Mesenchymal stem cell (in vitro differentiated cells and primary cell): Measurements from ENCODE around the gene SNX10. TPM values are rescaled to one million over a fixed set of nuclear protein-coding genes. Genes with fewer than 3 reads are reported as not detected.
"Not testable (repeated sequence)": the region's sequence is repeated elsewhere in the genome, so short reads cannot be mapped to it uniquely, and the experiment has no call there.

Source experiments
- DNase-seq: peaks from one replicate; pipeline ENCODE4 v3.0.0-alpha.2; 2013
- H2AFZ ChIP-seq: one replicate; pipeline ENCODE4 v1.6.1; 2013; ENCODE audit warnings: low read depth, mild to moderate bottlenecking, control low read depth, inconsistent platforms, low read length, moderate library complexity
- H2AK5ac ChIP-seq: 2 replicates; pipeline ENCODE4 v1.6.1; 2013; ENCODE audit warnings: low read length, moderate library complexity, mild to moderate bottlenecking, inconsistent platforms; ENCODE audit not compliant: severe bottlenecking
- H2BK120ac ChIP-seq: one replicate; pipeline ENCODE4 v1.6.1; 2013; ENCODE audit warnings: low read depth, mild to moderate bottlenecking, inconsistent platforms, low read length, moderate library complexity
- H2BK12ac ChIP-seq, 2 experiments: one replicate each; pipeline ENCODE4 v1.6.1; 2013; ENCODE audit warnings: inconsistent platforms in 2 of 2, low read length in 2 of 2, mild to moderate bottlenecking in 2 of 2, moderate library complexity in 2 of 2, control low read depth in 1 of 2
- H2BK15ac ChIP-seq: one replicate; pipeline ENCODE4 v1.6.1; 2013; ENCODE audit warnings: mild to moderate bottlenecking, low read depth, inconsistent platforms; ENCODE audit not compliant: poor library complexity, severe bottlenecking
- H2BK5ac ChIP-seq: 2 replicates; pipeline ENCODE4 v1.6.1; 2013; ENCODE audit warnings: low read depth, mild to moderate bottlenecking, low read length, control low read depth, inconsistent platforms; ENCODE audit not compliant: poor library complexity, severe bottlenecking
- H3K14ac ChIP-seq, 2 experiments: one replicate each; pipeline ENCODE4 v1.6.1; 2013; ENCODE audit warnings: inconsistent platforms in 2 of 2, low read length in 2 of 2, control low read depth in 1 of 2, mild to moderate bottlenecking in 1 of 2, moderate library complexity in 1 of 2
- H3K18ac ChIP-seq, 2 experiments: one replicate each; pipeline ENCODE4 v1.6.1; 2013; ENCODE audit warnings: inconsistent platforms in 2 of 2, low read length in 2 of 2, control low read depth in 1 of 2, low read depth in 1 of 2, mild to moderate bottlenecking in 1 of 2
- H3K23ac ChIP-seq, 2 experiments: one replicate each; pipeline ENCODE4 v1.6.1; 2013; ENCODE audit warnings: inconsistent platforms in 2 of 2, low read length in 2 of 2, mild to moderate bottlenecking in 2 of 2, moderate library complexity in 2 of 2, control low read depth in 1 of 2
- H3K27ac ChIP-seq: 2 replicates; pipeline ENCODE4 v1.5.1; 2013; ENCODE audit warnings: mild to moderate bottlenecking, moderate library complexity, low read length, control low read depth, inconsistent platforms; ENCODE audit not compliant: poor library complexity, severe bottlenecking
- H3K27me3 ChIP-seq, 2 experiments: 2 replicates each; pipeline versions ENCODE4 v1.6.1 to v1.7.0; 2013; ENCODE audit warnings: low read length in 2 of 2, mild to moderate bottlenecking in 2 of 2, moderate library complexity in 2 of 2, control low read depth in 1 of 2, inconsistent platforms in 1 of 2; ENCODE audit not compliant: control insufficient read depth in 1 of 2, insufficient read depth in 1 of 2
- H3K36me3 ChIP-seq, 2 experiments: 2 replicates each; pipeline versions ENCODE4 v1.6.1 to v1.7.0; 2013; ENCODE audit warnings: low read length in 2 of 2, control low read depth in 1 of 2, inconsistent platforms in 1 of 2, low read depth in 1 of 2, mild to moderate bottlenecking in 1 of 2; ENCODE audit not compliant: insufficient read depth in 2 of 2, control insufficient read depth in 1 of 2
- H3K4ac ChIP-seq, 2 experiments: one replicate each; pipeline ENCODE4 v1.6.1; 2013; ENCODE audit warnings: inconsistent platforms in 2 of 2, low read length in 2 of 2, mild to moderate bottlenecking in 2 of 2, moderate library complexity in 2 of 2, control low read depth in 1 of 2, low read depth in 1 of 2
- H3K4me1 ChIP-seq: 2 replicates; pipeline ENCODE4 v1.6.1; 2013; ENCODE audit warnings: low read depth, low read length, control low read depth; ENCODE audit not compliant: control insufficient read depth, insufficient read depth
- H3K4me2 ChIP-seq: 2 replicates; pipeline ENCODE4 v1.6.1; 2013; ENCODE audit warnings: low read length, mild to moderate bottlenecking, inconsistent platforms; ENCODE audit not compliant: poor library complexity, severe bottlenecking
- H3K4me3 ChIP-seq, 2 experiments: 2 replicates each; pipeline versions ENCODE4 v1.5.1 to v1.7.0; 2013; ENCODE audit warnings: low read length in 2 of 2, mild to moderate bottlenecking in 2 of 2, control low read depth in 1 of 2, low read depth in 1 of 2; ENCODE audit not compliant: insufficient read depth in 1 of 2
- H3K79me1 ChIP-seq: replicated peaks from 2 replicates; pipeline ENCODE4 v1.6.1; 2013; ENCODE audit warnings: mild to moderate bottlenecking, control low read depth, low read length, inconsistent platforms; ENCODE audit not compliant: poor library complexity, severe bottlenecking
- H3K9ac ChIP-seq: 2 replicates; pipeline ENCODE4 v1.7.0; 2013; ENCODE audit warnings: mild to moderate bottlenecking, low read length, moderate library complexity
- H3K9me3 ChIP-seq: 2 replicates; pipeline ENCODE4 v1.7.0; 2013; ENCODE audit warnings: mild to moderate bottlenecking, low read length; ENCODE audit not compliant: control insufficient read depth
- H4K8ac ChIP-seq: one replicate; pipeline ENCODE4 v1.6.1; 2013; ENCODE audit warnings: inconsistent platforms, mild to moderate bottlenecking, low read length, moderate library complexity
- H4K91ac ChIP-seq: one replicate; pipeline ENCODE4 v1.6.1; 2013; ENCODE audit warnings: mild to moderate bottlenecking, low read length, inconsistent platforms
- WGBS: methylation state at CpG from one replicate; pipeline ENCODE4 v1.1.7; 2013; ENCODE audit warnings: mixed read lengths; 5-methylcytosine and 5-hydroxymethylcytosine counted together
- polyA plus RNA-seq, 2 experiments: library from polyadenylated mRNA; stranded (reverse); fragments of 200-250 nt; gene quantifications; one replicate each; pipeline ENCODE4 v1.2.3, GENCODE V29; 2013

Gene SNX10, protein sequence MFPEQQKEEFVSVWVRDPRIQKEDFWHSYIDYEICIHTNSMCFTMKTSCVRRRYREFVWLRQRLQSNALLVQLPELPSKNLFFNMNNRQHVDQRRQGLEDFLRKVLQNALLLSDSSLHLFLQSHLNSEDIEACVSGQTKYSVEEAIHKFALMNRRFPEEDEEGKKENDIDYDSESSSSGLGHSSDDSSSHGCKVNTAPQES
- 2.4 TPM for polyA plus RNA-seq (2013, experiment 1 of 2)
- polyA plus RNA-seq (2013, experiment 2 of 2), result 2.9 TPM

DNA sequence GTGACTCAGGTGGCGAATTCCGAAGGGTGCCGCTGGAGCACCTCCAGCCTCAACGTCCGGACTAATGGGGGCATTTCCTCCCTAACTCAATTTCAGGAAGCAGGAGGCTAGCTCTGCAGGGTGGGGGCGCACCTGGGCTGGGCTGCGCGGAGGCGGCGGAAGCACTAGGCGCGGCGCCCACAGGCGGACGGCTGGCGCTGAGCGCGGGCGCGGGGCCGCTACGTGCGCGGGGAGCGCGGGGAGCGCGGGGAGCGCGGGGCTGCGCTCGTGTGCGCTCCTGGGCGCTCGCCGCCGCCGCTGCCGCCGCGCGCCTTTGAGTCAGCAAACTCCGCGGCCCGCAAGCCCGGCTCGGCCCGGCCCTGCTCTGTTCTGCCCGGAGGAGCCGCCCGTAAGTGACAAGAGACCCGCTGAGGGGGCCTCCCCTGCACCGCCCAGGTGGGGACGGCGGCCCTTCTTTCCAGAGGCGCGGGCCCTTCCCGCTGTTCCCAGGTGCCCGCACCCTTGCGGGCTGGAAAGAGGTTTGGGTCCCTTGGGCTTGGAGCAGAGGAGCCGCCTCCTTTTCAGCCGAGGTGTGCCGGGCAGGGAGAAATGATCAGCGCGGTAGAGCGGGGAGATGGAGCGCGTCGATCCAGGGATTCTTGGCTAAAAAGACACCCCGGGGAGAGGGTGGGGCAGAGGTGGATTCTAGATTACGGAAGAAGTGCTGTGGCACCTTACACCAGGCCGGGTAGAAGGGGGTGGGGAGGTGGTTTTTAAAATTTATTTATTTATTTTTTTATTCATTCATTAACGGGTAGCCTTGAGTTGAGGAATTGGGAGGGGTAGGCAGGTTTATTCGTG lies at the start of gene SNX10:
Gene SNX10 (plus strand): TSS at position 164 of the 840 bp plus-strand sequence. CDS start 54,581 bp downstream, outside the sequence.
- WGBS, result 2% methylated on average over 44 of the region's 74 CpGs
- H3K4ac ChIP-seq, result no peak within 1 kb of the TSS
- peak within 1 kb of the TSS; percentile 66 to 77 for H3K4me3 ChIP-seq
- H2AK5ac ChIP-seq, result no peak within 1 kb of the TSS
- H3K18ac ChIP-seq, result peak within 1 kb of the TSS in 1 of 2 experiments; percentile 66
- H3K27me3 ChIP-seq, result no peaks in the 10 kb centered on the region
- no peak within 1 kb of the TSS for H3K27ac ChIP-seq
- H3K14ac ChIP-seq, result peak within 1 kb of the TSS in 1 of 2 experiments; percentile 36
- no peak within 1 kb of the TSS for H2BK15ac ChIP-seq
- H3K9me3 ChIP-seq, result no peaks in the 10 kb centered on the region
- DNase-seq, result peak; percentile 22
- H4K91ac ChIP-seq, result no peak within 1 kb of the TSS
- H3K79me1 ChIP-seq, result no peaks in the 10 kb centered on the region
- H4K8ac ChIP-seq, result no peak within 1 kb of the TSS
- H3K4me2 ChIP-seq, result peak within 1 kb of the TSS; percentile 91
- H3K36me3 ChIP-seq, result no peaks in the 10 kb centered on the region
- no peak within 1 kb of the TSS for H2BK12ac ChIP-seq
- H2BK5ac ChIP-seq, result no peak within 1 kb of the TSS
- peak within 1 kb of the TSS; percentile 82 for H3K9ac ChIP-seq
- H3K4me1 ChIP-seq, result peaks cover 5% of the 10 kb centered on the region
- no peak within 1 kb of the TSS for H2BK120ac ChIP-seq
- peak within 1 kb of the TSS; percentile 94 for H2AFZ ChIP-seq
- peak within 1 kb of the TSS in 1 of 2 experiments; percentile 96 for H3K23ac ChIP-seq

DNA sequence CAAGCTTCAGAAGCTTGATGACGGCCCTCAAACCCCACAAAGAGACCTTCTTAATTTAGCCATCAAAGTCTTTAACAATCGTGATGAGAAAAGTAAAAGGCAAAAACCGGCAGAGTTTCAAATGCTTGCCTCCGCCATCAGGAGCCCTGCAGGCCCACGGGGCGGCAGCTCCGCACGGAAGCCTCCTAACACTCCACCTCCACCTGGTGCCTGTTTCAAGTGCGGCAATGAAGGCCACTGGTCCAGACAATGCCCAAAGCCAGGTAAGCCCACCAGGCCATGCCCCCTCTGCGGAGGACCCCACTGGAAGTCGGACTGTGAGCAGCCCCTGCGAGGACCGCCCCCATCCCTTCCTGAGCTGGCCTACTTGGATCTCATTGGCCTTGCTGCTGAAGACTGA lies 46.5 kb upstream of the SNX10 start:
- no peak overlapping the region for H4K8ac ChIP-seq
- H4K91ac ChIP-seq, result no peak overlapping the region
- no peak overlapping the region for H3K23ac ChIP-seq
- no peak overlapping the region for H2BK12ac ChIP-seq
- H3K27me3 ChIP-seq, result no peaks in the 10 kb centered on the region
- no peak overlapping the region for H3K4ac ChIP-seq
- H3K4me1 ChIP-seq, result no peaks in the 10 kb centered on the region
- no peaks in the 10 kb centered on the region for H3K79me1 ChIP-seq
- H2AFZ ChIP-seq, result no peak overlapping the region
- H3K27ac ChIP-seq, result no peak overlapping the region
- no peak overlapping the region for H2BK5ac ChIP-seq
- no peaks in the 10 kb centered on the region for H3K9me3 ChIP-seq
- H3K14ac ChIP-seq, result no peak overlapping the region
- no peak for DNase-seq
- no peak overlapping the region for H3K9ac ChIP-seq
- no peaks in the 10 kb centered on the region for H3K36me3 ChIP-seq
- H3K4me2 ChIP-seq, result no peak overlapping the region
- H2BK120ac ChIP-seq, result no peak overlapping the region
- H2BK15ac ChIP-seq, result no peak overlapping the region
- no peak overlapping the region for H2AK5ac ChIP-seq
- H3K18ac ChIP-seq, result no peak overlapping the region
- 95% methylated on average over 13 of the region's 13 CpGs for WGBS
- no peak overlapping the region for H3K4me3 ChIP-seq

DNA sequence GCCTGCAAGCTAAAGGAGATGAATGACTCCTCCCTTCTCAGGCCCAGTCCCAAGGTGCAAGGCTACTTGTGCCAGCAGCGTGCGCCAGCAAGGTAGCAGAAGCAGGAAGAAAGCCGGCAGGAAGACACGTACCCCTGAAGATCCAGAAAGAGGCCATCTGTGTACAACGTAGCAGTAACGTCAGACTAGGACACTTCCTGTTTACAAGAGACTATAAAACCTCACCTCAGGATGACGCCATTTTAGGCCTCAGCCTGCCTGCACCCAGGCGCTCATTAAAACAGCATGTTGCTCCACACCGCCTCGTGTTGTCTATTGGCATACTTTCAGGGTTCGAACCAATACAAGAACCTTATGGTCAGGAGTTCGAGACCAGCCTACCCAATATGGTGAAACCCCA lies 41.4 kb upstream of the SNX10 start:
- Histone ChIP-seq H2BK15ac (no peak overlapping the region), H2AFZ (no peak overlapping the region), H2BK120ac (no peak overlapping the region), H2BK12ac (no peak overlapping the region), H3K9ac (no peak overlapping the region), H4K91ac (no peak overlapping the region), H4K8ac (no peak overlapping the region), H3K4me3 (no peak overlapping the region), H3K14ac (no peak overlapping the region), H3K36me3 (no peaks in the 10 kb centered on the region), H3K27me3 (no peaks in the 10 kb centered on the region), H3K4me1 (no peaks in the 10 kb centered on the region), H2AK5ac (no peak overlapping the region), H3K4me2 (no peak overlapping the region), H3K23ac (no peak overlapping the region), H3K27ac (no peak overlapping the region), H3K79me1 (no peaks in the 10 kb centered on the region), H3K9me3 (no peaks in the 10 kb centered on the region), H2BK5ac (no peak overlapping the region), H3K4ac (no peak overlapping the region), H3K18ac (no peak overlapping the region)
- DNase-seq, result no peak
- 79% methylated on average over 10 of the region's 12 CpGs for WGBS

DNA sequence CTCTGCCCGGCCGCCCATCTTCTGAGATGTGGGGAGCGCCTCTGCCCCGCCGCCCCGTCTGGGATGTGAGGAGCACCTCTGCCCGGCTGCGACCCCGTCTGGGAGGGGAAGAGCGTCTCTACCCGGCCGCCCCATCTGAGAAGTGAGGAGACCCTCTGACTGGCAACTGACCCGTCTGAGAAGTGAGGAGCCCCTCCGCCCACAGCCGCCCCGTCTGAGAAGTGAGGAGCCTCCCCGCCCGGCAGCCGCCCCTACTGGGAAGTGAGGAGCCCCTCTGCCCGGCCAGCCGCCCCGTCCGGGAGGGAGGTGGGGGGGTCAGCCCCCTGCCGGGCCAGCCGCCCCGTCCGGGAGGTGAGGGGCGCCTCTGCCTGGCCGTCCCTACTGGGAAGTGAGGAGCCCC lies 29.8 kb upstream of the SNX10 start:
- not testable (repeated sequence) for H3K9me3 ChIP-seq, H3K36me3 ChIP-seq, H2BK15ac ChIP-seq, H2AK5ac ChIP-seq, H4K8ac ChIP-seq, H2BK5ac ChIP-seq, H3K4ac ChIP-seq, H3K4me1 ChIP-seq, H3K27me3 ChIP-seq, DNase-seq, H3K79me1 ChIP-seq, H2BK12ac ChIP-seq, H3K27ac ChIP-seq, H4K91ac ChIP-seq, H3K14ac ChIP-seq, H2AFZ ChIP-seq, H2BK120ac ChIP-seq, H3K4me2 ChIP-seq, H3K9ac ChIP-seq, H3K4me3 ChIP-seq, H3K18ac ChIP-seq, H3K23ac ChIP-seq
- WGBS, result 100% methylated on average over 7 of the region's 29 CpGs
